MM.1S (cell line): ENCODE data around the gene CFAP90.

Experiments used
- EZH2 ChIP-seq: fragments of 300-600 bp; sonication (generic); optimal IDR thresholded peaks from 2 replicates; pipeline ENCODE3; 2017; ENCODE audit warnings: low read depth, mild to moderate bottlenecking, antibody characterized with exemption, low read length, mixed read lengths
- EZH2phosphoT487 ChIP-seq: fragments of 300-600 bp; sonication (generic); IDR thresholded peaks from 2 replicates; pipeline ENCODE4 v1.6.1; 2018; ENCODE audit warnings: antibody characterized with exemption, low read length
- TF ChIP-seq, protein P1 (sequence below): fragments of 300-600 bp; sonication (generic); IDR thresholded peaks from 2 replicates; pipeline ENCODE4 v1.5.1; 2016; ENCODE audit warnings: antibody characterized with exemption, low read length, mixed read lengths

GRCh38 chr5:7784683-7785380 is 66.1 kb downstream of the CFAP90 start:
- TF ChIP-seq, protein P1, sequence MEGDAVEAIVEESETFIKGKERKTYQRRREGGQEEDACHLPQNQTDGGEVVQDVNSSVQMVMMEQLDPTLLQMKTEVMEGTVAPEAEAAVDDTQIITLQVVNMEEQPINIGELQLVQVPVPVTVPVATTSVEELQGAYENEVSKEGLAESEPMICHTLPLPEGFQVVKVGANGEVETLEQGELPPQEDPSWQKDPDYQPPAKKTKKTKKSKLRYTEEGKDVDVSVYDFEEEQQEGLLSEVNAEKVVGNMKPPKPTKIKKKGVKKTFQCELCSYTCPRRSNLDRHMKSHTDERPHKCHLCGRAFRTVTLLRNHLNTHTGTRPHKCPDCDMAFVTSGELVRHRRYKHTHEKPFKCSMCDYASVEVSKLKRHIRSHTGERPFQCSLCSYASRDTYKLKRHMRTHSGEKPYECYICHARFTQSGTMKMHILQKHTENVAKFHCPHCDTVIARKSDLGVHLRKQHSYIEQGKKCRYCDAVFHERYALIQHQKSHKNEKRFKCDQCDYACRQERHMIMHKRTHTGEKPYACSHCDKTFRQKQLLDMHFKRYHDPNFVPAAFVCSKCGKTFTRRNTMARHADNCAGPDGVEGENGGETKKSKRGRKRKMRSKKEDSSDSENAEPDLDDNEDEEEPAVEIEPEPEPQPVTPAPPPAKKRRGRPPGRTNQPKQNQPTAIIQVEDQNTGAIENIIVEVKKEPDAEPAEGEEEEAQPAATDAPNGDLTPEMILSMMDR = no peak
- no peak for TF ChIP-seq EZH2
- TF ChIP-seq EZH2phosphoT487 = no peak
